Fibroblast of skin of left biceps (primary cell): ENCODE results near the gene CMIP.

Source experiments
- DNase-seq, 2 experiments: peaks; one replicate each; pipeline ENCODE4 v3.0.0-alpha.2; 2013; ENCODE audit warnings: low read depth in 2 of 2

Gene CMIP

DNA sequence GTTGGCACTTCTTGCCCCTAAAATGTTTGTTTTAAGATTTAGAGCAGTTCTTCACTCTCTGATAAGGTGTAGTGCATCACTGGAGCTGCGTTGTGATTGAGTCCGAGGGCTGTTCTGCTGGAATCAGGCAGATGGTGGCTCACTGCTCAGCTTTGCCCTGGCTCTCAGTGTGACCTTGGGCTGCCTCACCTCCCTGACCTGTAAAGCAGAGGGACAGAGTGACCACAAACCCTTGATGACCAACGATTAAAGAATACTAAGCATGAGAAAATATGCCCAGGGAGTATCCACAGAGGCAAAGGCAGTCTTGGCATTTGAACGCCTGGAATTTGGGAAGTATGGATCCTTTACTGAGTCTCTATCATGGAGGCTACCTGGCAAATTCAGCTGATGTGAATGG lies 18.1 kb downstream of the CMIP start:
- no peak for DNase-seq

DNA sequence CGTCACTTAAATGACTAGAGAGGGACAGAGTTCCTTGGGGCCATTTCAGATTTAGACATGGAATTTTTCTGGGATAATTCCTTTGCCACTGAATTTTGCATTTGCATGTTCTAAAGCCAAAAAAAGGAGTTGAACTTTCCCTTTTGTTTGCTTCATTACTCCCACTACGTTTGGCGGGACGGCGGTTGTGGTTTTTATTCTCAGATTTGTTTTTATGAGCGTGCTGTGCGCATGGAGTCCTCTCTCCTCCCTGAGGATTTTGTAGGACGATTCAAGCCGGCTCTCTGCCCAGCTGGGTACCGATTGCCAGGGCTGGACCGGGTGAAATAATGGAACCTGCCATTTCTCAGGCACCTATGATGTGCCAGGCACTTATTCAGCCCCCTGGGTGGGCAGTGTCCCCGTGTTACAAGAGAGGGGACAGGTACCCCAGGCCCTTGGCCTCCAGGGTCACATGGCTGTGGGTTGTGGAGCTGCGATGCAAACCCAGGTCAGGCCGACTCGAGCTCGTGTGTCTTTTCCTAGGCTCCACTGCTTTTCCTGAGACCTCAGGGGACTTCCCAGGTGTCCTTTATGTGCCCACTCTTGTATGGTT lies 18.8 kb downstream of the CMIP start:
- DNase-seq: no peak

GRCh38 chr16:81464279-81464678 lies 19.7 kb downstream of the CMIP start:
- DNase-seq: no peak

- DNase-seq: no peak
Observed at GRCh38 chr16:81465375-81465943, 20.9 kb downstream of the CMIP start.

DNA sequence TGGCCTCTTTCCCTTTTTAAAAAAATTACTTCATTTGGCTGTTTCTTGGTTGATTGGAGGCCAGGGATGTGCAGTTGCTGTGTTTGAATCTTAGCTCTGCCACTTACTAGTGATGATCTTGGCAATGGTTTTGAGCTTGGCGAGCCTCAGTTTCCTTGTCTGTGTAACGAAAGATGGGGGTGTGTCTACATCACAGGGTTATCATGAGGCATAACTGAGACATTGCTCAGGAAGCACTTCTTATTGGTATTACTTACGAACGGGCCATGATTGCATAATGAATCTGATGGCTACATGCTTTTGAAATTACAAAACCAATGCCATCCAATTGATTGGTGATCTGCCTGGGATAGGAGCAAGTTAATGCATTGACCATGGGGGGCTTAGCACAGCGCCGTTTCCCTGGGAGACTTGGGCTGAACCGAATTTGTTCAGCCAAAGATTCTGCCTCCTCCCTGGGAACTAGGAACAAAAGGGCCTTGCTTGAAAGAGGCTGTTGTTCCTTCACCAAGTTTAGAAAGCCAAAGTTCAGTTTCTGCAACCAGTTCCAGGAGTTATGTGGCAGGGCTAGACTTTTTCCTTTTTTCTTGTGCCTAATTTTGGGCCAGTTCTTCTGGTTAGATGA lies 21.9 kb downstream of the CMIP start:
- no peak for DNase-seq

- DNase-seq: no peak
Observed at GRCh38 chr16:81467072-81467471, 22.5 kb downstream of the CMIP start.

GRCh38 chr16:81467815-81468214 lies 23.2 kb downstream of the CMIP start:
- no peak for DNase-seq

DNA sequence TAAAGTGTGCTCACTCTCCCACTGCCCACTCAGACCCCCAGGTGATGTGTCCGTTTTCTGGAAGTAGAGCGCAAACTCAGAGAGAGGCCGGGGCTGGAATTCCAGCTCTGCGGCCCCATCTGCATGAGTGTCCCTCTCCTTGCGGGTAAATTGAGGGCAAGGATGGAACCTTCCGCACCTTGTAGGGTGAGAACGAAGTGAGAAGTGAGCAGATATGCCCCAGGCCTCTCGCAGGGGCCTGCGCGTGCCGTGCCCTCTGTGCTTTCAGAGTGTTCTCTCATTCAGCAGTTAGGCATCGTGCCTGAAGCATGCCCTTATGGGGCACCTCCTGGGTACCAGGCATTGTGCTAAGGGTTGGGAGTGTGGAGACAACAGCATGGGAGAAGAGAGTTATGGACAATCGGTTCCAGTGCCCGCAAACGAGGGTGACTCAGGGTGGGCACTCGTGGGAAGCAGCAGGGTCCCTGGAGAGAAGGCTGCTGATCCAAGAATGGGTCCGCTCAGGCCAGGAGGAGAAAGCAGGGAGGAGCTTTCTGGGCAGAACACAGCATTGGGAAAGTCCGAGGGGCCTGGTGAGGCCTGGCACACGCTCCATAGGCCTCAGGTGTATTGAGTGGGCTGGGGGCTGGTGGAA lies 23.8 kb downstream of the CMIP start:
- no peak for DNase-seq

GRCh38 chr16:81469183-81469677 lies 24.6 kb downstream of the CMIP start:
- no peak for DNase-seq

DNA sequence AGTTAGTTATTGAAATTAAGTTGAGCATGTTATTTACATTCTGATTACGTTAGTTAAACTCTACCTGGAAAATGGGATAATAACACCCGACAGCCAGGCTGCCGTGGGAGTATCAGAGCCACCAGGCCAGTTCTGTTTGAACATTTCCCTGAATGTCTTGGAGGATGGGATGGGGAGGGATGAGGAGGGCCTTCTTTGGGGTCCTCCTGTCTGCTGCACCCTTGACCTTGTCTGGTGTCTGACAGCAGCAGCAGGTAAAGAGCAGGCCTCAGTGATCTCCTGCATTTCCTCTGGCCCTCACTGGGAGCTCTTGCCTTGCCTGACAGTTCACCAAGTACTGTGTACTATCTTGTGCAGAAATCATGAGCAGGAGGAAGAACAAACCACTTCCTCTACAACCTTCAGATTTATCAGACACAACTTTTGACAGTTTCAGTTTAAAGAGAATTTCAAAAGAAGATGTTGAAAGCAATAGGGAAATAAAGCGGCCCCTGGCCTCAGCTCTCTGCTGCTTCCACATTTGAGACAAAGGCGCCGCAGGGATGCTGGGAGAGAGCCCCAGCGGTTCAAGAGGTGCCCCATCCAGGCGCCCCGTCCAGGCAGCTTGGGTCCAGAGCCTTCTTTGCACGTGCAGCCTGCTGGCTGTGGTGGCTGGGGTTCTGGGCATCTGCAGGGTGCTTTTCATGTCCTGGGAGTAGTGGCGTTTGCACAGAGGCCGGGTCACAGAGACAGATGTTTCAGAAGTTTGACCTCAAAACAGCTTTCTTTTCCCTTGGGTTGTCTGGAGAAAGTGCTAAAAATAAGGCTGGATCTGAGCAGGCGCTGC lies 25.3 kb downstream of the CMIP start:
- DNase-seq: no peak

- no peak for DNase-seq
Observed at GRCh38 chr16:81470796-81471636, 26.4 kb downstream of the CMIP start.

- no peak for DNase-seq
Observed at GRCh38 chr16:81471882-81472281, 27.3 kb downstream of the CMIP start.

GRCh38 chr16:81472391-81472790 lies 27.8 kb downstream of the CMIP start:
- no peak for DNase-seq

DNA sequence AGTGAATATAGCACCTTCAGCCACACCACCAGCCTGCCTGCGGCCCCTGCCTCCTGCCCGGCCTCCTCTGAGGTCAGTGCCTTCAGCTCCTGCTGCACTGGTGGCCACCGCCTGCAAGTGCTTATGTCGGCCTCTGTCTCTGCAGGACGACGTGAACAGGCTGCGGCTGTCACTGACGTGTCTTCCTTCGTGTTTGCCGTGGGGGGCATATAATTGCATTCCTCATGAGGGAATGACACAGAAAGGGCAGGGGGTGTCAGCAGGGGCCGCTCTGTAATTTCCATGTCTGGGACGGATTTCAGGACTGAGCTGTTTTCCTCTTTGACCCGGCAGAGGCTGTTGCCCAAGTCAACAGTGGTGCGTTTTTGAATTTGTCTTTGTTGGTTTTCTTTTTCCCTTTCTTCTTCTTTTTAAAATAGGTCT lies 28.5 kb downstream of the CMIP start:
- DNase-seq: no peak

- DNase-seq: no peak
Observed at GRCh38 chr16:81473558-81473957, 28.9 kb downstream of the CMIP start.

- DNase-seq: no peak
Observed at GRCh38 chr16:81473969-81474959, 29.7 kb downstream of the CMIP start.

- DNase-seq: no peak
Observed at GRCh38 chr16:81477697-81478693, 33.4 kb downstream of the CMIP start.

DNA sequence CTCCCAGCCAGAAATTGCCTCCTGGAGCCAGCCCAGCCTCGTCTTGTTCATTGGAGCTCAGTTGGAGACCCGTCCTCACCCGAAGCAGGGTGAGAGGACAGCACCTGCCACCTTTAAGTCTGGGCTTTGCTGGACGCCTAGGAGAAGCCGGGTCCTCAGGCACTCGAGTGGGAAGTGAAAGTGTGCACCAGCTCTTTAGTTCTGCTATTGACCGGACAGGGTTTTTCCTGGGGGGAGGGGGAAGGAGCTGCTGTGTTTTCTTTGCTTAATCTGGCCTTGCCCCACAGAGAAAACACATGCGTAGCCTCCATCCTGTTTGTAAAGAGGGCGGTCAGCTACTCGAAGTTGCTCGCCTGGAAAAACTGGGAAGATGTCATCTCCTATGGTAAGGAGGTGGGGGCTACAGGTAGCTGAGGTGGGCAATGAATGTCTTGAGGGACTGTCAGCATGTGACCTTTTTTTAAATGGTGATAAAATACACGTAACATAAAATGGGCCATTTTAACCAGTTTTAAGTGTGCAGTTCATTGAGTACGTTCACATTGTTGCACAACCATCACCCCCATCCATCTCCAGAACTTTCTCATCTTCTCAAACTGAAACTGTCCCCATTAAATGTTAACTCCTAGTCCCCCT lies 34.4 kb downstream of the CMIP start:
- DNase-seq: no peak
